Hepatic stellate cell (primary cell): Measurements from ENCODE around the gene SH3RF3.

Source experiments
- DNase-seq: peaks from one replicate; pipeline ENCODE4 v3.0.0; 2011; ENCODE audit warnings: low spot score

Gene SH3RF3

DNA sequence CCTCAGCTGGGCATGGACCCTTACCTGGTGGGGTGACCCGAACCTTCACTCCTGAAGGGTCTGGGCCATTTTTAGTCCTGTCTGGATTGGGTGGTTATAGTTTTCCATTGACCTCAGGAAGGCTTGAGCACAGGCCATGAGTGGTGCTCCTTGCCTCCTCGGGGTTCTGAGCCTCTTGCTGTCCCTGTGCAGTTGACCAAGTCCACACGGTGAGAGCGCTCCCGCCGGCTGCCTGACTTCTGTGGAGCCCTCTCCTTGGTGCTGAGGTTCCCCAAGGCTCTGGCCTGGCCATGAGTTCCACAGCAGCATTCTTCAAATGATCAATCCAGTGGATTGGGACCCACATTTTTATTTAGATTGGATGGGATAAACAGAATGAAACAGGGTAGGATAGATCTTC, 325.3 kb downstream of the SH3RF3 start:
- DNase-seq: no peak

- DNase-seq: no peak
These were observed 325.9 kb downstream of the SH3RF3 start for GRCh38 chr2:109454765-109455394.

DNA sequence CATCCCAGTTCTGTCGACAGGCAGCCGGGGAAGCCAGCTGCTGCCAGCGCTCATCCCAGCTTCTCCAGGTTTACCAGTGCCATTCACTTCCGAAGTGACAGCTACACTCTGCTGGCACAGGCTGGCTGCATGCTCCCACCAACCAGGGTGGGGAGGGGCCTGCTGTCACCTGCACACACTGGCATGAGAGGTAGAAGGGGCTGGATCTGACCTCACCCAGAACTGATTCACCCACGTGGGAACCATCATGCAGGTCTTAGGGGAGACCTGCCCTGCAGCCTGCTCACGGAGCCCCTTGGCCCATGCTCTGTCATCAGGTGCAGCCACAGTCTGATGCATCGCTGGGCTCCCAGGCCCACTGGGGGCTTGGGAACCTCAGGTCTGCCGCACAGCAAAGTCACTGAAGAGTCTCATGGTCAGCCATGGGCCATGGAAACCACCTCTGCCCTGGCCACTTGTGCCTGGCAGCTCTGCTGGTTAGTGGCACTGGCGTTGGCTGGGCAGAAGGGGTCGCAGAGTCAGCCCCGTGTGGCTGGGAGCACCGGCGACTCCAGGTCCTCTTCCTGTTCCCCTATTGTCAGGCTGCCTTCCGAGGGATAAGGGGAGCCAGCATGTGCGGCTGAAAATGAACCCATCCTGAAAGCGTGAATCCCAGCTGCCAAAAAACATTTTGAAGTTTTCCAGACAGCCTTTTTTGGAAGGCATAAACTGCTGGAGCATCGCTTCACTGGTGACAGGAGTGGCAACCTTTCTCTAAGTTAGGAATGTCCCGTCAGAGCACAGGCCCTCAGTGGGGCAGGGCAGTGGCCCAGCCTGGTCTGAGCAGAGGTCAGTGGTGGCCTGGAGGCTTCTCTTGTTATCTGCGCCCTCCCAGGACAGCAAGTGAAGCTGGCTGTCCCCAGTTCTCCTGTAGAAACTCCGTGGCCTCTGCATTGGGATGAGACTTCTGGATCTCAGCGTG, 327.0 kb downstream of the SH3RF3 start:
- DNase-seq: no peak

DNA sequence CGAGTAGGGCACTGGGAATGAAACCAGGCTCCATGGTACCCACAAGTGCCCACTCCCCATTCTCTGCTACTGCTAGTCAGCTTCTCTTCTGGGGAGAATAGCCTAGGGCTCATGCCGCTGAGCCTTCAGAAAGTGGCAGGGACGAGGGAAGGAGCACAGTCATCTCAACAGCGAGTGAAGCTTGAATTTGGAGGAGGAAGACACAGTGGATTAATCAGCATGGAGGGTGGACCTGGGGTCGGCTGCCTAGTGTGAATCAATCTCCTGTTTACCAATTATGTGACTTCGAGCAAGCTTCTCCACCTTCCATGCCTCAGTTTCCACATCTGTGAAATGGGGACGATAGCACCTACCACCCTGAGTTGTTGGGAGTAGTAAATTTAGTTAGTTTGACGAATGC, 327.8 kb downstream of the SH3RF3 start:
- no peak for DNase-seq

DNA sequence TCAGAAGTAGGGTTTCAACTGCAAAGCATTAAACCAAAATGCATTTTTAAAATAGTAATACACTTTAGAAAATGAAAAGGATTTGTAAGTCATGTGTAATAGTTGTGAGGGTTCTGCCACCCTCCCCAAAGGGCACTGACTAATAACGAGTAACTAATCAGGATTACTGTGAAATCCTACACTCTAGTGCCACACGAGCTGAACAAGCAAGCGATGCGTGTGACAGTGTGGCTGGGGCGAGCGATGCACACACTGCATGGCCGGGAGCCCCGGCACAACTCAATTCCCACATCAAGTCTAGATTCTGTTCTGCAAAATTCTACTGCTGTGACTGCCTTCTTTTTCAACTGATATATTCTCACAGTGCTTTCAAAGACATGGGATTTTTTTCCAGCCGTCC, 328.4 kb downstream of the SH3RF3 start:
- no peak for DNase-seq

DNA sequence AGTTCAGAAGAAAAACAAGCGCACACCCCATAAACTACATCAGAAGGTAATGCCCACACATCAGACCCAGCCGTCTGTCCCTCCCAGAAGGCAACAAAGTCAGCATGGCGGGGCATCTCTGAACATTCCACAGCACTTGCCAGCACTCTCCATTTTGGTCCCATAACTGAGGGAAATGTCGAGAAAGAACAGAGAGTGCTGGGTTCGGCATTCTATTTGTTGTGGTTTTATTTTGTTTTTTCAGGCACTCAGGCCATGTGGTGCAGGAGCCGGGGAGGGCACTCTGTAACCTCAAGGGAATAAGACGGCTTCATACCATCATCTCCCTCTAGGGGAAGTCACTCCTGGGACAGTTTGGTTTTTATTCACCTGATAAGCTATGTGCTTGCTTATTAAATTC, 328.8 kb downstream of the SH3RF3 start:
- peak; percentile 41 for DNase-seq

DNA sequence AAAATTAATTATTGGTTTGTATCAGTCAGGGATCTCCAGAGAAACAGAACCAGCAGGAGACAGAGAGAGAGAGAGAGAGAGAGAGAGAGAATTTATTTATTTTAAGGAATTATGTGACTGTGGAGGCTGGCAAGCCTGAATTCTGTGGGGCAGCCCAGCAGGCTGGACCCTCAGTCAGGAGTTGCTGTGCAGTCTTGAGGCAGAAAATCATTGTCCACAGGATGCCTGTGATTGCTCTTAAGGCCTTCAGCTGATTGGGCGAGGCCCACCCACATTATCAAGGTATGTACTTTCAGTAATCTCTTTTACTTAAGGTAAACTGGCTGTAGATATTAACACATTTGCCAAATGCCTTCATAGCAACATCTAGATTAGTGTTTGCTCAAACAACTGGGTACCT, 329.5 kb downstream of the SH3RF3 start:
- no peak for DNase-seq

DNA sequence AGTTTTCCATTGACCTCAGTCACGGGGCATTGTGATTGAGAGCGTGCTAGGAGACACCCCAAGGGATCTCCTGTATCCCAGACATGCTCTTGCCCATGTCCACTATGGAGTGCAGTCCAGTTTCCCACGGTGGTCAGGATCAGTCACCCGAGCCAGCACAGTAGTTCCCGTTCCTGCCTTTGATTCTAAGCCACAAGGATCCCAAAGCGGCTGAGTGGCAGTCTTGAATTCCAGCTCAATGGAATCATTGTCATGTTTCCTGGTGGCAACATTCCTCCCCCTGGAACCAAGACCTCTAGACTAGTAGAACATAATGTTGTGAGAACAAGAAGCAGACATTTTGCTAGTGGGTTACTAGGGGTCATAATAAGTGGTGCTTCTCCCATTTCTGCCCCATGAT, 330.5 kb downstream of the SH3RF3 start:
- DNase-seq: peak; percentile 78

- no peak for DNase-seq
These were observed 331.7 kb downstream of the SH3RF3 start for GRCh38 chr2:109460553-109461324.

- no peak for DNase-seq
These were observed 334.2 kb downstream of the SH3RF3 start for GRCh38 chr2:109463236-109463635.

DNA sequence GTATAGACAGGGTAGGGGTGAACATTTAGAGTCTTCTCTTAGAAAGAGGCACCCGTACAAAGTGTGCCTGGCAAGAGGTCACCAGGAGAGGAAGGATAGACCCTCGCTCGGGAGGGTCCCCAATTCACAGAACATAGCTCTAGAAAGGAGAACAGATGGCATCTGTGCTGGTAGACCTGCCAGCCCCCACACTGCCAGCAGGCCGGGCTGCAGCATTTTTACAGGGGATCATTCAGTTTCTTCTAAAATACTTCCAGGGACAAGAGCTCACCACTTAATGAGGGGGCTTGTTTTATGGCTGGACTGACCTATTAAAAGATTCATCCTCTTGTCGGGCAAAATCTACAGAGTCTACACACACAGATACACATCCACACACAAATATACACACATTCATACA, 334.9 kb downstream of the SH3RF3 start:
- DNase-seq: no peak

DNA sequence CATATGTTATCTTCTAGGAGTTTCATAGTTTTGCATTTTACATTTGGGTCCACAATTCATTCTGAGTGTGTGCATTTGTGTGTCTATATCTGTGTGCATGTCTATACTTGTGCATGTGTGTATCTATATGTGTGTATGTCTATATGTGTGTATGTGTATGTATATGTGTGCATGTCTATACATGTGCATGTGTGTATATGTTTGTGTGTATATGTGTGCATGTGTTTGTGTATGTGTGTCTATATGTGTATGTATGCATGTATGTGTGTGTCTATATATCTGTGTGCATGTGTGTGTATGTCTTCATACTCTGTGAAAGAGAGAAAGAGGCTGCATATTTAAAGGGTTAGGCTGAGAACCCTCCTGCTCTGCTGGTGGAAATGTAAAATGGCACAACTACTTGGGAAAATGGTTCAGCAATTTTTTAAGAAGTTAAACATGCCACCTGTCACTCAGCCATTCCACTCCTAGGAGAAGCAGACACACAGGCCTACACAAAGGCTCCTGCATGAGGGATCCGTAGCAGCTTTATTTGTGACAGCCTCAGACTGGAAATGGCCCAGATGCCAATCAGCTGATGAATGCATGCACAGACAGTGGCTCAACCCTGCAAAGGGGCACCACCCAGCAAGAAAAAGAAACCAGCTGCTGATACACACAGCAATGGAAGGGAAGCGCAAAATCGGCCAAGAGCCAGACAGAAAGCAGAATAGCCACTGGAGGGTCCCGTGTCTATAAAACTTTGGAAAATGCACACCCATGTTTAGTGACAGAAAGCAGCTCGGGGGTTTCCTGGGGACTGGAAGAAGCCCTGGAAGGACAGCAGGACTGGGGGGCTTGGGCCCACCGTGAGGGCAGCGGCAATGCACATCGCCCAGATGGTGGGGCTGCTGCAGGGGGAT, 337.9 kb downstream of the SH3RF3 start:
- DNase-seq: peak; percentile 73

DNA sequence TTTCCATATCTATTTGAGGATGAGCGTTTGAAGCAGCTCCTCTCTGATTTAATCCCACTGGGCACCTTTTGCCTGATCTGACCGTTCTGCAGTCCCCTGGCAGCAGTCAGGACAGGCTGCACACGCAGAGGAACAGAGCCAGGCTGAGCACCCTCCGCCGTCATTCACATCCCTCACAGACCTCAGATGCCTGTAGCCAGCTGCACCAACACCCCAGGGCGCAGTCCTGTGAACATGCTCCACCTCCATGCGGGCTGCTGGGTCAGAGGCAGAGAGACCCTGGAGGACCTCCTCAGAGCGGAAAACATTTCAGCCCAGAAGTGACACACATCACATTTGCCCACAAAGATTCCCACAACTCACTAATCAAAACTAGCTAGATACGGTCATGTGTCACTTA, 338.7 kb downstream of the SH3RF3 start:
- no peak for DNase-seq

GRCh38 chr2:109468893-109469292, 339.9 kb downstream of the SH3RF3 start:
- DNase-seq: no peak

- no peak for DNase-seq
These were observed 342.7 kb downstream of the SH3RF3 start for GRCh38 chr2:109471658-109472057.

DNA sequence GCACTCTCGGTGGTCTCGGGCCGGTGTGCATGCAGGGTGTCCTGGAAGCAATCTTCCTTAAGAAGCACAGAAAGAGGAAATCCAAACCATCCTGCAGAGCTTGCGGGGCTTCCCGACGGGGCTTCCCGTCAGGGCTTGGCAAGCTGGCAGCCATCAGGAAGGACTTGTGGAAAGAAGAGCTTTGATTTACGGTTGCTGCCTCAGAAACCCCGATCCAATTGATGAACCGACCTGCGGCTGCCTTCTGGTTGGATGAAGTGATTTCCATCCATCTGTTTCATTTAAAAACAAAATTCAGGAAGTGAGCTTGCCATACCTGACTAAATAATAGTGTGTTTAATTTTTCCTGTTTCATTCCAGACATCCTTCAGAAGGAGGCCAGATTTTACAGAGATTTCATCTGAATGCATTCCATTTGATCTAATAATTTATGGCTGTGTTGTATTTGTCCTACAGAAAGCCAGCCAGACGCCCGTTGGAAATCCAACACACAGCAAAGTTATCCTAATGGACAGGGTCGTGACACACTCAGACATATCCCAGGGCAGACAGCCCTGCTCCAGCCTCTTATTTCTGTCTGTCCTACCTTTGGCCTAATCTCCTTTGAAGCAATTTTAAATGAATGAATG, 343.4 kb downstream of the SH3RF3 start:
- no peak for DNase-seq

DNA sequence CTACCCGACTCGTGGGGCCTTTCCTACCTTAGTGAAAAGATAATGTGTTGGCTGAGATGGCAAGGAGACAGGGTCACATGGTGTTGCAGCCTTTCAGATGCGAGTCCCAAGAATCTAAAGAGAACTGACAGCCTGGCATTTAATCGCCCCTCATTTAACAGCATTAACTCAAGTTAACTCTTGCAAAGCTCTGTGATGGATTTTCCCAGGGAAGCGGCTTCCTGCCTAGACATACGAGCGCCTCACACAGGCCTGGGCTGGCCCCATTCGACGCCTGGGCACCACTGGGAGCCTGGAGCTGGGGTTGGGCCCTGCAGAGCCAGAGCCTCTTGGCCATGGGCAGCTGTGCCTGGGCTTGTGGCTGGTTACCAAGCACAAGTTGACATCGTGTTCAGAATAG, 344.0 kb downstream of the SH3RF3 start:
- no peak for DNase-seq

- no peak for DNase-seq
These were observed 344.8 kb downstream of the SH3RF3 start for GRCh38 chr2:109473616-109474318.

DNA sequence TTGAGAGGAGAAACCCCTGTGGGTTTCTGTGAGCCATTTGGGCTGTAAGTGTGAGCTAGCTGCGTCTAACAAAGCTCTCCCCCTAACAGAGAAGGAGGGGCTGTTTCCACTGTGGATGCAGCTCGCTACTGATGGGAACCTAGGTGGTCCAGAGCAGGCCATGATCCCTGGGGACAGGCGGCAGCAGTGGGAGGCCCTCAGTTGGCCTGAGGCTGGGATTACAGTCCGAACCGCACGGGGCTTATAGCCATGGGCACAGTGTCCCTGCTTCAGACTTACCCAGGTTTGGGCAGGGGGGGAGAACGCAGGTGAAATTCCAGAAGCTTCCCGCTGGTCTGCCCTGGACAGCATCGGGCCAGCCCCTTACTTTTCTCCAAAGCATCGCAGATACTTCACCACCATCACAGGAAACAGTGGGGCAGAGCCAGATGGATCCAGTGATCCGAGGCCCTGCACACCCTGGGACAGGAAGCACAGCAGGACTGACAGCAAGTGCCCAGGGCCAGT, 345.4 kb downstream of the SH3RF3 start:
- DNase-seq: no peak

DNA sequence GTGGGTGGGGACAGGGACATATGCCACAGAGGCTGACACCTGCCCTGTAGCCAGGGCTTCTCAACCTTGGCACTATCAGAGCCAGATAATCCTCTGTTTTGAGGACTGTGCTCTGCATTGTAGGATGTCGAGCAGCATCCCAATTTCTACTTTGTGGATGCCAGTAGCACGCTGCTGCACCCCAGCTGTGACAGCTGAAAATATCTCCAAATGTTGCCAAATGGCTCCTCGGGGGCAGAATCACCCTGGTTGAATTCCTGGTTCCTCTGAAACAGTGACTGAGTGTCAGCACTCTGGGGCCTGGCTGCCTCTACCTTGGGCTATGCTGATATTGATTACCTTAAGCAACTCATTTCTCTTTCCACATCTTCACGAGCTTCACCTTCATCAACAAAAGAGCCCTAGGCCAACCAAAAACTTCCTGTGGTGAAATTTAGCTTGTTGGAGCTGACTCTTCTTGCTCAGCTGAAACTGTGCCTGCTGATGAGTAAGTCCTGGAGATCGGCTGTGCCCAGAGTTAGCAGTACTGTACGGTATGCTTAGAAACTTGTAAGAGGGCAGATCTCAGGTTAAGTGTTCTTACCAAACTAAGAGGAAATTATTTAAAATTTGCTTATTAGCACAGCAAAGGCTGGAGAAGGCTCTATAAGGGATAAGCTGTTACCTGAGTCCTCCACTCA, 346.7 kb downstream of the SH3RF3 start:
- no peak for DNase-seq
